C4-2B (cell line): Measurements from ENCODE around the gene BIRC3.

Experiments
- CTCF ChIP-seq: fragments of 450-650 bp; conservative IDR thresholded peaks from 2 replicates; pipeline ENCODE4 v1.5.1; 2017; ENCODE audit warnings: mild to moderate bottlenecking
- ZFX ChIP-seq: fragments of 450-650 bp; IDR thresholded peaks from 2 replicates; pipeline ENCODE4 v1.6.1; 2017

- no peak for TF ChIP-seq CTCF
- TF ChIP-seq ZFX = no peak
Measured at GRCh38 chr11:102276362-102276761, 40.9 kb upstream of the BIRC3 start.
